AG10803 (cell line): ENCODE data around the gene PRSS21.
A peak's percentile ranks its signal among the peaks of the same experiment; 100 is the strongest.

ENCODE experiments used
- DNase-seq: peaks from one replicate; pipeline ENCODE4 v3.0.0; 2010; ENCODE audit warnings: low read depth
- H3K4me3 ChIP-seq: 2 replicates; pipeline ENCODE4 v1.5.1; 2011; ENCODE audit warnings: mild to moderate bottlenecking, low read length, control low read depth
- CTCF ChIP-seq: conservative IDR thresholded peaks from 2 replicates; pipeline ENCODE4 v1.5.1; 2011; ENCODE audit warnings: mild to moderate bottlenecking, low read length, control low read depth, inconsistent platforms

The PRSS21 gene

GRCh38 chr16:2771496-2772402 lies 45.3 kb upstream of the PRSS21 start:
- no peak for TF ChIP-seq CTCF
- no peak overlapping the region for H3K4me3 ChIP-seq
- no peak for DNase-seq

- no peak for TF ChIP-seq CTCF
- DNase-seq, result peak; percentile 40
- H3K4me3 ChIP-seq, result no peak overlapping the region
Observed at GRCh38 chr16:2773188-2773968, 43.7 kb upstream of the PRSS21 start.

- no peak for DNase-seq
- H3K4me3 ChIP-seq, result no peak overlapping the region
- TF ChIP-seq CTCF, result no peak
Observed at GRCh38 chr16:2774161-2774891, 42.7 kb upstream of the PRSS21 start.

- DNase-seq, result no peak
- no peak for TF ChIP-seq CTCF
- no peak overlapping the region for H3K4me3 ChIP-seq
Observed at GRCh38 chr16:2775131-2775716, 41.8 kb upstream of the PRSS21 start.

- no peak for TF ChIP-seq CTCF
- DNase-seq, result no peak
- H3K4me3 ChIP-seq, result peak overlapping the region; percentile 85
Observed at GRCh38 chr16:2775765-2776499, 41.1 kb upstream of the PRSS21 start.

GRCh38 chr16:2776500-2777139 lies 40.4 kb upstream of the PRSS21 start:
- DNase-seq, result no peak
- H3K4me3 ChIP-seq, result peak overlapping the region; percentile 85
- no peak for TF ChIP-seq CTCF
